GM21619 (cell line): ENCODE measurements around the gene ARHGEF17.

ENCODE experiments used
- ATAC-seq: cut with Tn5 transposase; IDR thresholded peaks from one replicate; pipeline ENCODE4 v1.9.1; 2021; ENCODE audit not compliant: unreplicated experiment

The ARHGEF17 gene

GRCh38 chr11:73350908-73351636, 43.0 kb downstream of the ARHGEF17 start:
- ATAC-seq = no peak

- ATAC-seq = no peak
These were observed 45.3 kb downstream of the ARHGEF17 start for GRCh38 chr11:73353422-73353821.

GRCh38 chr11:73355109-73355508, 47.0 kb downstream of the ARHGEF17 start:
- ATAC-seq = no peak

DNA sequence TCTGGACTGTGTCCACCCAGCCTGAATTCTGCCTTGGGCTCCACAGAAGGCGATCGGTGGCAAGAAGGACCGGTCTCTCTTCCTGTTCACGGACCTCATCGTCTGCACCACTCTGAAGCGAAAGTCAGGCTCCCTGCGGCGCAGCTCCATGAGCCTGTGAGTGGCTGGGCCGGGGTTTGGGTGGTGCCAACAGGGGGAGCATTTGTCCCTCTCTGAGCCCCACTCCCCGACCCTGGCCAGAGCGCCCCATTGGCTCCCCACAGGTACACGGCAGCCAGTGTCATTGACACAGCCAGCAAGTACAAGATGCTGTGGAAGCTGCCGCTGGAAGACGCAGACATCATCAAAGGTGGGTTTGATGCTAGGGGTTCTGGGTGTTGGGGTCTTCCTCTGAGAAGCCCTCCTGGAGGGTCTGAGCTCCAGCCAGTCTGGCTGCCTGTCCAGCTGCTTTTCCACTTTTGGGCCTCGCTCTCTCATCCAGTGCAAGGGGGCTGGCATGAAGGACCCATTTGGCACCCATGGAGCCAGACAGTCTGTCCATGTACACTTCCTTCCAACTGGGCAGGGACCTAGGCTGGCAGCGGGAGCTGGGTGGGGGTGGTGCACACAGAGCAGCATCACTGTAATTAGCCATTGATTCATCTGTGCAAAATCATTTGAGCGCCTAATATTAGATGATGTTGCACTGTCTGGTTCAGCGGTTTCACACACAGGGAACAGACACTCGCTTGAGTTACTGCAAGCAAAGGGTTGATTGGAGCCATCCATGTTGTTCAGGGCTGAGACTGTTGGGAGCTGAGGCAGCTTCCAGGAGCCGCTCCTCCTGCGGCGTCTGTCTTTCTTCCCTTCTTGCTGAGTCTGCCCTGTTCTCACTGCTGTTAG, 49.1 kb downstream of the ARHGEF17 start:
- ATAC-seq = no peak

- no peak for ATAC-seq
These were observed 50.0 kb downstream of the ARHGEF17 start for GRCh38 chr11:73358071-73358470.

DNA sequence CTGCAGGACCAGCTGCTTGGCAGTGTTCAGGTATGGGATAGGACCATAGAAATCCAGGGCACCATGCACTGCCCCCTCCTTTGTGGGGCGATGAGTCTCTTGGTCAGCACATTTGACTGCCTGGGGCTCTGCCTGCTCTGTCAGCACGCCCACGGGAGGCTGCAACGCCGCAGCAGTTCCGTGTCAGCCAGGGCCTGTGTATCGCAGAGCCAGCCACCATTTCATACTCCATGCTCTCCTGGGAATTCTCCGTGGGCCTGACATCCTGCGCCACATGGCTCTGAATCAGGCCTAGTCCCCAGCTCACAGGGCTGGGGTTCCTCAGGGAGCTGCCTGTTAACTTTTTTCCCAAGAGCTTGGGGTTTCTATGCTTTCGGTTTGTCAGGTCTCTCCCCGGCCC, 51.3 kb downstream of the ARHGEF17 start:
- no peak for ATAC-seq

- ATAC-seq = no peak
These were observed 52.1 kb downstream of the ARHGEF17 start for GRCh38 chr11:73359930-73360742.

DNA sequence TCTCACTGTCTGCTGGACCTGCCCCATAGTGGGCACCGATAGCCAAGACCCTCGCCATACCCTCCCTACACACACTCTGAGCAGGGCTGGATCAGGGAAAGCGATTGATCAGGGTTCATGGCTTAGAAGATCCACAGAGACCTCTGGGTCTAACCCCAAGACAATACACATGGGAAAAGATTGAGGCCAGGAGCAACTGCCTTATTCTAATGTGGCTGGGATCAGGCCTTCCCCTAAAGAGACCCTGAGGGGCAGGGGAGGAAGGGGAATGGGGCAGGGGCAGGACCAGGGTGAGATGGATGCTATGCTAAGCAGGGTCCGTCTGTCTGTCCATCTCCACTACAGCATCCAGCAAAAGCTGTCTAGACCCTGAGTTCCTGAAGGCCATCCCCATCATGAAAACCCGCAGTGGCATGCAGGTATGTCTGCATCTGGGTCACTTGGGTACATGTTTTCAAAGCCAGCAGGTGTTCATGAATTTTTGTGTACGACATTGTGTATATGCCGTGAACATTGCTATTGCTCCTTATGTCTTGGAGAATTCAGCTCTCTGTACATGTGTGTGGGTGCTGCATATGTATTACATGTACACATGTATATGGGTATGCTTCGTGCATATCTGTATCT, 52.8 kb downstream of the ARHGEF17 start:
- ATAC-seq = no peak

DNA sequence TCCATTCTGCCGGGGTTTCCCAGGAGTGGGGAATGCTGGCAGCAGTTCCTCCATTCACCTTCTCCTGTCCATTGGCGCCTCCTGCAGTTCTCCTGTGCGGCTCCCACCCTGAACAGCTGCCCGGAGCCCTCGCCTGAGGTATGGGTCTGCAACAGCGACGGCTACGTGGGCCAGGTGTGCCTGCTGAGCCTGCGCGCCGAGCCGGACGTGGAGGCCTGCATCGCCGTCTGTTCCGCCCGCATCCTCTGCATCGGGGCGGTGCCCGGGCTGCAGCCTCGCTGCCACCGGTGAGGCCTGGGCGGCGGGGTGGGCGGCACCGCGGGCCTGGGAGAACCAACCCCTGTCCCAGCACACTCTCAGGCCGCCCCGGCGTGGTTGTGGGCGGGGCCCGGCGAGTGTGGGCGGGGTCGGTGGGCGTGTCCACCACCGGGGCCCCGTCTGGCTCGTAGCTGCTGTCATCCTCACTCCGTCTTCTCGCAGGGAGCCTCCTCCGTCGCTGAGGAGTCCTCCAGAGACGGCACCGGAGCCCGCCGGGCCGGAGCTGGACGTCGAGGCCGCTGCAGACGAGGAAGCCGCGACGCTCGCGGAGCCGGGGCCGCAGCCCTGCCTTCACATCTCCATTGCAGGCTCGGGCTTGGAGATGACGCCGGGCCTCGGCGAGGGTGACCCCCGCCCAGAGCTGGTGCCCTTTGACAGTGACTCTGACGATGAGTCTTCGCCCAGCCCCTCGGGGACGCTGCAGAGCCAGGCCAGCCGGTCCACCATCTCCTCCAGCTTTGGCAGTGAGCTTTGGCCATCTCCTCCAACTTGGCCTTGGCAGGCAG, 54.1 kb downstream of the ARHGEF17 start:
- no peak for ATAC-seq

DNA sequence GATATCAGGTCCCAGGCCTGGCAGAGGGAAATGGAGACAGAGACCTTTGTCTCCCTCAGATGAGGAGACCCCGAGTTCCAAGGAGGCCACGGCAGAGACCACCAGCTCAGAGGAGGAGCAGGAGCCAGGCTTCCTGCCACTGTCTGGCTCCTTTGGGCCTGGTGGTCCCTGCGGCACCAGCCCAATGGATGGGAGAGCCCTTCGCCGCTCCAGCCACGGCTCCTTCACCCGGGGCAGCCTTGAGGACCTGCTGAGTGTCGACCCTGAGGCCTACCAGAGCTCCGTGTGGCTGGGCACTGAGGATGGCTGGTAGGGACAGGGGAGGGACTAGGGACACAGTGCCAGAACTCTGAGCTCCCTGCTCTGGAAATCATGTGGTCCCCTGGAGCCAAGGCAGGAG, 55.1 kb downstream of the ARHGEF17 start:
- no peak for ATAC-seq

DNA sequence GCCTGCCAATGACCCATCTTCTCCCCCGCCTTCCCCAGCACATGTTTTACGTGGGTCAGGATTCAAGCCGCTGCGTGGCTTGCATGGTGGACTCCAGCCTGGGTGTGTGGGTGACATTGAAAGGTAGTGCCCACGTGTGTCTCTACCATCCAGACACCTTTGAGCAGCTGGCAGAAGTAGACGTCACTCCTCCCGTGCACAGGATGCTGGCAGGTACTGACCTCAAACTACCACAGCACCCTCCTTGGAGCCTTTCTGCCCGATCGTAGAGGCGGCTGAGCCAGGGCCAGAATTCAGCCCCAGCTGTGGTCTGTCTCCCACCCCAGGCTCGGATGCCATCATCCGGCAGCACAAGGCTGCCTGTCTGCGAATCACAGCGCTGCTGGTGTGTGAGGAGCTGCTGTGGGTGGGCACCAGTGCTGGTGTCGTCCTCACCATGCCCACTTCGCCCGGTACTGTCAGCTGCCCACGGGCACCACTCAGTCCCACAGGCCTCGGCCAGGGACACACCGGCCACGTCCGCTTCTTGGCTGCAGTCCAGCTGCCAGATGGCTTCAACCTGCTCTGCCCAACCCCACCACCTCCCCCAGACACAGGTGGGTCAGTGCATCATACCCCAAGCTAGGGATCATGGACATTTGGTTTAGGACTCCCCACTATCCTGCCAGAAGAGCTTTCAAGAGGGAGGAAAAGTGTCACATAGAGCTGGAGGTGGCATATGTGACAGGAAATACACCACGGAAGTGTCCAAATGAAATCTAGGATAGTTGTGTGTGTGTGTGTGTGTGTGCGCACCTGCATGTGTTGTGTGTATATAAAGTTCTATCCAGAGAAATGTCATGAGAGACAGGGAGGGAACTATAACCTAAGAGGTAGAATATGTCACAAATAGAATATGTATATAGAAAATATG, 57.5 kb downstream of the ARHGEF17 start:
- ATAC-seq = no peak

GRCh38 chr11:73366265-73366610, 58.2 kb downstream of the ARHGEF17 start:
- no peak for ATAC-seq

- ATAC-seq = no peak
These were observed 58.9 kb downstream of the ARHGEF17 start for GRCh38 chr11:73366953-73367352.

DNA sequence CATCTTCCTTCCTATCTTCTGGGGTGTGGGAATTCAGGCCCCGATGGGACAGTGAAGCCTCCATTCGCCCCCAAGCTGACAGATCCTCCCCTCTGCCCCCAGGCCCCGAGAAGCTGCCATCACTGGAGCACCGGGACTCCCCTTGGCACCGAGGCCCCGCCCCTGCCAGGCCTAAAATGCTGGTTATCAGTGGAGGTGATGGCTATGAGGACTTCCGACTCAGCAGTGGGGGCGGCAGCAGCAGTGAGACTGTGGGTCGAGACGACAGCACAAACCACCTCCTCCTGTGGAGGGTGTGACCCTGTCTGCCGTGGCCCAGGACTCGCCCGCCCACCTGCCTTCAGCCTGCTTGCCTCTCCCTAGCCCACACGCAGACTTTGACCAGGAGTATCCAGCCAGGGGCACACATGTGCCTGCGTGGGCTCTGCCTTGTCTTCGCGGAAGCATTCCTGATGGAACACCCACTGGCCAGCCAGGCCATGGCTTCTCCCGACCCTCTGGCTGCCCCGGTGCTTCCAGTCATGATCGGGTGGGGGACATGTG, 59.5 kb downstream of the ARHGEF17 start:
- no peak for ATAC-seq

GRCh38 chr11:73372375-73372993, 64.4 kb downstream of the ARHGEF17 start:
- ATAC-seq = no peak

DNA sequence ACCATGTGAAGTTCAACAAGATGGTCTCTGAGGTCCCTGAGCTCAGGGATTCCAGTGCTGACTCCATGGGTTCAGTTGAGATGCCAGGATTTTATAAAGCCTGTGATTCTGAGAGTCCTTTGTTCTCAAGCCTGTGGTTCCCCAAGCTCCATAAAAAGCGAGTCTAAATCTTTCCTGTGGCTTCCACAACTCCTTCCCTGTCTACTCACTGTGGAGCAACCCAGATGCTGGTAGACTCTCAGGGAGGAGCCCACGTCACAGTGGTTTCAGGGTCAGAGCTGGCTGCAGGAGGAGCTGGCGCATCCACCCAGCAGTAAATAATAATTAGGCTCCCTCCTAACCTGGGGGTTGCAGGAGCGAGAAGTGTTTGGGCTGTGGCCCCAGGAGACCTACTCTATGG, 66.1 kb downstream of the ARHGEF17 start:
- no peak for ATAC-seq

DNA sequence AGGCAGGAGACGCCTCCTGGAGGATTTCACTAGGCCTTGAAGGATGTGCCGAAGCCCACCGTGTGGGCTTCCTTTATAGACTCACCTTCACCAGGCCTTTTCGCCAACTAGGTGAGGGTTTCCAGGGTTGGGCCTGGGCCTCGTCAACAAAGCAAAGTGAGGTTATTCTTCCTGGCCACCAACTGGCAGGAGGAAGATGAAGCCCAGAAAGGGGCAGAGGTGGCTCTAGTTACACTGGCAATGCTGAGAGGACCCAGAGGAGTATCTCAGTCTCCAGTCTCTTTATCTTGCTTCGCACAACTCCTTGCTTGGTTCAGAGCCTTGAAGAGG, 67.7 kb downstream of the ARHGEF17 start:
- ATAC-seq = no peak

- ATAC-seq = peak; percentile 72
These were observed 68.2 kb downstream of the ARHGEF17 start, which contains the start of gene RELT for GRCh38 chr11:73376160-73376802. Gene RELT, plus strand, starts transcription at chr11:73376399. Its CDS starts 12,738 bp downstream, at chr11:73389137.
